K562 (cell line): ENCODE results near the gene ING5. TPM values are rescaled to one million over a fixed set of nuclear protein-coding genes. Genes with fewer than 3 reads are reported as not detected.

Source experiments
- BRF2 ChIP-seq: IDR thresholded peaks from 3 replicates; pipeline ENCODE4 v1.6.1; 2011; ENCODE audit warnings: borderline replicate concordance, mild to moderate bottlenecking; ENCODE audit not compliant: insufficient read length, insufficient read depth
- CCNT2 ChIP-seq: IDR thresholded peaks from 2 replicates; pipeline ENCODE4 v1.6.1; 2011; ENCODE audit warnings: borderline replicate concordance, low read depth, mild to moderate bottlenecking, moderate library complexity, mixed read lengths, low read length; ENCODE audit not compliant: insufficient read length; ENCODE audit errors: extremely low read depth
- E2F1 ChIP-seq: sonication (generic); formaldehyde crosslinking; IDR thresholded peaks from 2 replicates; pipeline ENCODE4 v1.8.1; 2023; ENCODE audit warnings: mild to moderate bottlenecking, missing genetic modification reagents, moderate library complexity
- GTF2E2 ChIP-seq: fragments of 200-800 bp; sonication (Bioruptor generic); IDR thresholded peaks from 2 replicates; pipeline ENCODE4 v1.6.1; 2016; ENCODE audit warnings: missing genetic modification characterization, missing compliant biosample characterization
- HMG20A ChIP-seq: fragments of 450-650 bp; formaldehyde crosslinking; conservative IDR thresholded peaks from 2 replicates; pipeline ENCODE4 v1.4.0; 2020; ENCODE audit warnings: mild to moderate bottlenecking, mixed read lengths
- KDM1A ChIP-seq, 2 experiments: fragments of 450-650 bp; IDR thresholded peaks; 2 replicates each; pipeline ENCODE4 v1.6.1; 2016; ENCODE audit warnings: mild to moderate bottlenecking in 2 of 2
- KDM4B ChIP-seq, 2 experiments: fragments of 450-650 bp in 1 of 2; sonication (generic) in 1 of 2; IDR thresholded peaks; 2 replicates each; pipeline ENCODE4 v1.6.1; 2016 to 2017; ENCODE audit warnings: borderline replicate concordance in 2 of 2, antibody characterized with exemption in 1 of 2, low read depth in 1 of 2, mild to moderate bottlenecking in 1 of 2
- MECOM ChIP-seq: fragments of 250-450 bp; sonication (Bioruptor Pico); IDR thresholded peaks from 2 replicates; pipeline ENCODE4 v1.8.0; 2022; ENCODE audit warnings: inconsistent platforms
- MNT ChIP-seq, 2 experiments: fragments of 450-650 bp; conservative IDR thresholded peaks; 2 replicates each; pipeline ENCODE4 v1.6.1; 2017; ENCODE audit warnings: mild to moderate bottlenecking in 2 of 2, moderate library complexity in 2 of 2
- NKRF ChIP-seq: fragments of 450-650 bp; IDR thresholded peaks from 2 replicates; pipeline ENCODE4 v1.6.1; 2016; ENCODE audit warnings: borderline replicate concordance
- NR3C1 ChIP-seq: sonication (generic); formaldehyde crosslinking; IDR thresholded peaks from 2 replicates; pipeline ENCODE4 v1.8.1; 2022; ENCODE audit warnings: missing genetic modification reagents
- PYGO2 ChIP-seq: fragments of 450-650 bp; IDR thresholded peaks from 2 replicates; pipeline ENCODE4 v1.6.1; 2016; ENCODE audit warnings: mild to moderate bottlenecking, missing genetic modification characterization, moderate library complexity, missing compliant biosample characterization
- SOX6 ChIP-seq: fragments of 450-650 bp; IDR thresholded peaks from 2 replicates; pipeline ENCODE4 v1.6.1; 2014; ENCODE audit warnings: mild to moderate bottlenecking
- SRSF9 ChIP-seq: fragments of 200-400 bp; formaldehyde crosslinking; IDR thresholded peaks from 2 replicates; pipeline ENCODE4 v1.6.1; 2017; ENCODE audit warnings: low read depth, low read length, borderline replicate concordance
- ZNF239 ChIP-seq: fragments of 250-450 bp; sonication (Bioruptor Pico); IDR thresholded peaks from 2 replicates; pipeline ENCODE4 v1.4.0; 2020; ENCODE audit warnings: mild to moderate bottlenecking
- ZNF384 ChIP-seq: IDR thresholded peaks from 2 replicates; pipeline ENCODE4 v1.6.1; 2012; ENCODE audit warnings: low read depth, low read length, improper control_type of control experiment
- ZNF436 ChIP-seq: fragments of 250-450, 450-650 bp; sonication (Bioruptor Pico); formaldehyde crosslinking; IDR thresholded peaks from 2 replicates; pipeline ENCODE4 v1.7.0; 2020; ENCODE audit warnings: mild to moderate bottlenecking
- ZNF507 ChIP-seq: conservative IDR thresholded peaks from 2 replicates; pipeline ENCODE4 v1.6.1; 2017; ENCODE audit warnings: missing genetic modification characterization, missing compliant biosample characterization
- ZNF75A ChIP-seq: fragments of 450-650 bp; formaldehyde crosslinking; IDR thresholded peaks from 2 replicates; pipeline ENCODE4 v1.4.0; 2020; ENCODE audit warnings: mild to moderate bottlenecking
- ZNF79 ChIP-seq: fragments of 250-450 bp; sonication (Bioruptor Pico); IDR thresholded peaks from 2 replicates; pipeline ENCODE4 v1.4.0; 2020; ENCODE audit warnings: low read depth, mild to moderate bottlenecking, moderate library complexity
- polyA plus RNA-seq, 8 experiments: library from polyadenylated mRNA; depleted of rRNA in 4 of 8; stranded (reverse) in 5 of 8; unstranded in 3 of 8; fragments of >200 nt; fragmentation: Nextera tagmentation in 2 of 8; fragmentation: Illumina TruSeq in 1 of 8; extraction: Ambion mirVana in 2 of 8; extraction: Trizol in 1 of 8; gene quantifications; 2 replicates each; pipeline versions ENCODE4 v1.2.1 to v1.2.3, GENCODE V29; 2011 to 2014; ENCODE audit warnings: inconsistent platforms in 1 of 8, missing spikeins in 1 of 8
- total RNA-seq, 7 experiments: library from RNA; depleted of rRNA in 6 of 7; stranded (reverse); fragments of >200 nt in 6 of 7; fragmentation: Illumina TruSeq in 2 of 7; extraction: Trizol in 2 of 7; gene quantifications; 2 replicates each; pipeline versions ENCODE4 v1.2.1 to v1.2.3, GENCODE V29; 2011 to 2021; ENCODE audit warnings: low replicate concordance in 1 of 7

Gene ING5
- total and polyA plus RNA-seq, 9 of the 15 experiments (the other 6 are each of a cell fraction or from before 2014, with no cell fraction given) = 10.4 to 53.3 (median 27.9) TPM

GRCh38 chr2:241730671-241731293, 28.9 kb downstream of the ING5 start (continued):
- no peak for TF ChIP-seq ZNF436
- TF ChIP-seq ZNF75A (CRISPR knock-in tag) = no peak
- no peak for TF ChIP-seq KDM4B (IDR thresholded peaks at IDR 0.05; ENCODE audit: borderline replicate concordance in 2 of 2, low read depth in 1 of 2)
- TF ChIP-seq NKRF = no peak
- peak; percentile 39 for TF ChIP-seq CCNT2
- no peak for TF ChIP-seq GTF2E2 (tag)
- TF ChIP-seq HMG20A (CRISPR knock-in tag) = no peak
- TF ChIP-seq BRF2 = no peak
- no peak for TF ChIP-seq MECOM
- TF ChIP-seq ZNF507 (tag) = no peak
- no peak for TF ChIP-seq ZNF384
- no peak for TF ChIP-seq E2F1
- peak; percentile 62; the same call in 1 of the 2 replicates for TF ChIP-seq SOX6
- no peak for TF ChIP-seq ZNF79 (CRISPR knock-in tag)
- peak; percentile 93 to 95 for TF ChIP-seq KDM1A (IDR thresholded peaks at IDR 0.05)
- TF ChIP-seq PYGO2 (tag) = no peak
- TF ChIP-seq MNT (conservative IDR thresholded peaks at IDR 0.05) = peak in 1 of 2 experiments; percentile 44; a peak in 1 of 4 replicates
- no peak for TF ChIP-seq ZNF239 (CRISPR knock-in tag)
- TF ChIP-seq SRSF9 = no peak
- TF ChIP-seq NR3C1 (CRISPR knock-in tag) = no peak
